Measurements from ENCODE around the gene UGT1A9. TPM values are rescaled to one million over a fixed set of nuclear protein-coding genes. Genes with fewer than 3 reads are reported as not detected.

UGT1A9 gene
- polyA plus RNA-seq, 1 donor from 2014 or later, result not detected

- Histone ChIP-seq H3K36me3 (ENCODE audit: insufficient read depth, low read length) (no peaks in the 10 kb centered on the region), H3K4me2 (ENCODE audit: low read length) (no peak overlapping the region), H3K27me3 (ENCODE audit: insufficient read depth, low read depth, low read length) (no peaks in the 10 kb centered on the region), H4K20me1 (ENCODE audit: insufficient read depth) (no peaks in the 10 kb centered on the region), H2AFZ (ENCODE audit: low read depth, low read length) (no peak overlapping the region), H3F3A (ENCODE audit: insufficient read depth, low read length, poor library complexity, severe bottlenecking) (no peaks in the 10 kb centered on the region), H3K9me3 (ENCODE audit: low read length) (no peaks in the 10 kb centered on the region), H3K9me2 (ENCODE audit: insufficient read depth, low read length) (no peaks in the 10 kb centered on the region), H3K4me3 (ENCODE audit: low read length) (no peak overlapping the region), H3K27ac (ENCODE audit: low read length) (no peak overlapping the region), H3K79me2 (replicated peaks; ENCODE audit: insufficient read depth, low read length) (no peaks in the 10 kb centered on the region), H3K9ac (ENCODE audit: low read length) (no peak overlapping the region)
- TF ChIP-seq SMC3 (conservative IDR thresholded peaks at IDR 0.05; ENCODE audit: poor library complexity), result no peak
- TF ChIP-seq POLR2AphosphoS5 (IDR thresholded peaks at IDR 0.05), result no peak
Observed at GRCh38 chr2:233668605-233669260, 3.0 kb upstream of the UGT1A9 start.

- Histone ChIP-seq H3K4me2 (ENCODE audit: low read length) (no peak overlapping the region), H3K79me2 (replicated peaks; ENCODE audit: insufficient read depth, low read length) (no peaks in the 10 kb centered on the region), H3F3A (ENCODE audit: insufficient read depth, low read length, poor library complexity, severe bottlenecking) (no peaks in the 10 kb centered on the region), H3K27ac (ENCODE audit: low read length) (no peak overlapping the region), H4K20me1 (ENCODE audit: insufficient read depth) (no peaks in the 10 kb centered on the region), H3K9me2 (ENCODE audit: insufficient read depth, low read length) (no peaks in the 10 kb centered on the region), H3K36me3 (ENCODE audit: insufficient read depth, low read length) (no peaks in the 10 kb centered on the region), H2AFZ (ENCODE audit: low read depth, low read length) (no peak overlapping the region), H3K27me3 (ENCODE audit: insufficient read depth, low read depth, low read length) (no peaks in the 10 kb centered on the region), H3K4me3 (ENCODE audit: low read length) (no peak overlapping the region), H3K9ac (ENCODE audit: low read length) (no peak overlapping the region), H3K9me3 (ENCODE audit: low read length) (no peaks in the 10 kb centered on the region)
- TF ChIP-seq REST (IDR thresholded peaks at IDR 0.05; ENCODE audit: borderline replicate concordance), result no peak
Observed at GRCh38 chr2:233672886-233673285, 1.2 kb downstream of the UGT1A9 start.

- Histone ChIP-seq H3K27me3 (ENCODE audit: insufficient read depth, low read depth, low read length) (no peaks in the 10 kb centered on the region), H4K20me1 (ENCODE audit: insufficient read depth) (no peaks in the 10 kb centered on the region), H3K4me3 (ENCODE audit: low read length) (no peak overlapping the region), H3K9me3 (ENCODE audit: low read length) (no peaks in the 10 kb centered on the region), H3F3A (ENCODE audit: insufficient read depth, low read length, poor library complexity, severe bottlenecking) (no peaks in the 10 kb centered on the region), H2AFZ (ENCODE audit: low read depth, low read length) (no peak overlapping the region), H3K4me2 (ENCODE audit: low read length) (no peak overlapping the region), H3K27ac (ENCODE audit: low read length) (no peak overlapping the region), H3K9me2 (ENCODE audit: insufficient read depth, low read length) (no peaks in the 10 kb centered on the region), H3K9ac (ENCODE audit: low read length) (no peak overlapping the region), H3K36me3 (ENCODE audit: insufficient read depth, low read length) (no peaks in the 10 kb centered on the region), H3K79me2 (replicated peaks; ENCODE audit: insufficient read depth, low read length) (no peaks in the 10 kb centered on the region)
- TF ChIP-seq MXI1 (conservative IDR thresholded peaks at IDR 0.05; ENCODE audit: poor library complexity, severe bottlenecking) (no peak), CTCF (IDR thresholded peaks at IDR 0.05; ENCODE audit: poor library complexity, severe bottlenecking) (no peak), POLR2AphosphoS5 (IDR thresholded peaks at IDR 0.05) (no peak), TAF1 (IDR thresholded peaks at IDR 0.05; ENCODE audit: low read depth) (no peak), RAD21 (conservative IDR thresholded peaks at IDR 0.05) (no peak), SMC3 (conservative IDR thresholded peaks at IDR 0.05; ENCODE audit: poor library complexity) (no peak), EZH2 (IDR thresholded peaks at IDR 0.05; ENCODE audit: borderline replicate concordance, insufficient read depth, low read length, poor library complexity, severe bottlenecking) (no peak), EP300 (conservative IDR thresholded peaks at IDR 0.05; ENCODE audit: poor library complexity, severe bottlenecking) (no peak), REST (IDR thresholded peaks at IDR 0.05; ENCODE audit: borderline replicate concordance) (no peak)
Observed at GRCh38 chr2:233673896-233674295, 2.2 kb downstream of the UGT1A9 start.

Measured in neural cell (in vitro differentiated cells).